K562 (cell line): Measurements from ENCODE around the gene SLC17A1. TPM values are rescaled to one million over a fixed set of nuclear protein-coding genes. Genes with fewer than 3 reads are reported as not detected.

Experiments used
- AFF1 ChIP-seq, 2 experiments: fragments of 450-650 bp; IDR thresholded peaks; 2 replicates each; pipeline ENCODE4 v1.6.1; 2018; ENCODE audit warnings: mild to moderate bottlenecking in 2 of 2, low read depth in 1 of 2; ENCODE audit not compliant: partially characterized antibody in 2 of 2
- BACH1 ChIP-seq: fragments of 200-800 bp; sonication (Bioruptor generic); IDR thresholded peaks from 2 replicates; pipeline ENCODE4 v1.6.1; 2016; ENCODE audit warnings: missing genetic modification characterization, missing compliant biosample characterization
- CREB1 ChIP-seq, 2 experiments: sonication (generic) in 1 of 2; formaldehyde crosslinking in 1 of 2; IDR thresholded peaks; 2 replicates each; pipeline versions ENCODE4 v1.6.1 to v1.8.0; 2012 to 2022; ENCODE audit warnings: inconsistent platforms in 1 of 2, mild to moderate bottlenecking in 1 of 2, missing genetic modification reagents in 1 of 2, moderate library complexity in 1 of 2
- CREM ChIP-seq: IDR thresholded peaks from 2 replicates; pipeline ENCODE4 v1.6.1; 2014; ENCODE audit warnings: antibody characterized with exemption, low read depth
- CTBP1 ChIP-seq: fragments of 450-650 bp; IDR thresholded peaks from 2 replicates; pipeline ENCODE4 v1.6.1; 2016; ENCODE audit warnings: borderline replicate concordance
- ELF1 ChIP-seq: fragments of 200-800 bp; sonication (Bioruptor generic); IDR thresholded peaks from 2 replicates; pipeline ENCODE4 v1.6.1; 2016; ENCODE audit warnings: missing genetic modification characterization, missing compliant biosample characterization
- EP300 ChIP-seq: IDR thresholded peaks from 2 replicates; pipeline ENCODE4 v1.6.1; 2012; ENCODE audit warnings: low read length, improper control_type of control experiment
- FOXA3 ChIP-seq, 2 experiments: fragments of 450-650 bp in 1 of 2; sonication (generic) in 1 of 2; formaldehyde crosslinking; IDR thresholded peaks in 1 of 2; conservative IDR thresholded peaks in 1 of 2; 2 replicates each; pipeline versions ENCODE4 v1.4.0 to v1.8.0; 2020 to 2022; ENCODE audit warnings: mild to moderate bottlenecking in 2 of 2, missing genetic modification reagents in 1 of 2
- FUS ChIP-seq: fragments of 200-400 bp; formaldehyde crosslinking; optimal IDR thresholded peaks from 2 replicates; pipeline ENCODE3; 2017; ENCODE audit warnings: low read depth, low read length
- GABPA ChIP-seq: fragments of 200-800 bp; sonication (Bioruptor generic); conservative IDR thresholded peaks from 2 replicates; pipeline ENCODE4 v1.6.1; 2016; ENCODE audit warnings: low read depth, missing genetic modification characterization, missing compliant biosample characterization
- GTF2A2 ChIP-seq: IDR thresholded peaks from 2 replicates; pipeline ENCODE4 v1.6.1; 2016; ENCODE audit warnings: mild to moderate bottlenecking, missing genetic modification characterization, missing compliant biosample characterization
- HDAC3 ChIP-seq: fragments of 450-650 bp; IDR thresholded peaks from 2 replicates; pipeline ENCODE4 v1.6.1; 2018; ENCODE audit warnings: borderline replicate concordance, mild to moderate bottlenecking, moderate library complexity; ENCODE audit not compliant: partially characterized antibody
- HES1 ChIP-seq: fragments of 450-650 bp; IDR thresholded peaks from 2 replicates; pipeline ENCODE4 v1.6.1; 2016; ENCODE audit warnings: low read depth, mild to moderate bottlenecking, moderate library complexity
- NCOA4 ChIP-seq: fragments of 450-650 bp; IDR thresholded peaks from 2 replicates; pipeline ENCODE4 v1.6.1; 2018; ENCODE audit warnings: mild to moderate bottlenecking; ENCODE audit not compliant: partially characterized antibody
- NEUROD1 ChIP-seq: fragments of 150-350 bp; IDR thresholded peaks from 2 replicates; pipeline ENCODE4 v1.6.1; 2014; ENCODE audit warnings: borderline replicate concordance, low read length, low read depth; ENCODE audit not compliant: partially characterized antibody
- NFATC3 ChIP-seq: fragments of 450-650 bp; IDR thresholded peaks from 2 replicates; pipeline ENCODE4 v1.6.1; 2017; ENCODE audit warnings: mild to moderate bottlenecking
- NFIC ChIP-seq: fragments of 450-650 bp; IDR thresholded peaks from 2 replicates; pipeline ENCODE4 v1.6.1; 2017; ENCODE audit warnings: mild to moderate bottlenecking, inconsistent platforms
- SLC30A9 ChIP-seq: fragments of 250-450 bp; sonication (Bioruptor Pico); IDR thresholded peaks from 2 replicates; pipeline ENCODE4 v1.8.0; 2022; ENCODE audit warnings: mild to moderate bottlenecking, moderate library complexity
- SMAD1 ChIP-seq: fragments of 150-350 bp; IDR thresholded peaks from 2 replicates; pipeline ENCODE4 v1.6.1; 2014; ENCODE audit warnings: low read length, low read depth; ENCODE audit not compliant: partially characterized antibody
- TAL1 ChIP-seq: fragments of 450-650 bp; IDR thresholded peaks from 2 replicates; pipeline ENCODE4 v1.6.1; 2016; ENCODE audit warnings: mild to moderate bottlenecking
- TBL1XR1 ChIP-seq, 2 experiments: IDR thresholded peaks; 2 replicates each; pipeline ENCODE4 v1.6.1; 2012; ENCODE audit warnings: improper control_type of control experiment in 2 of 2, low read length in 2 of 2, mild to moderate bottlenecking in 1 of 2
- TCF3 ChIP-seq: sonication (generic); formaldehyde crosslinking; IDR thresholded peaks from 2 replicates; pipeline ENCODE4 v1.4.0; 2020; ENCODE audit warnings: mild to moderate bottlenecking, missing genetic modification reagents
- ZFX ChIP-seq: sonication (generic); formaldehyde crosslinking; IDR thresholded peaks from 2 replicates; pipeline ENCODE4 v1.8.0; 2022; ENCODE audit warnings: mild to moderate bottlenecking, missing genetic modification reagents, moderate library complexity
- ZNF740 ChIP-seq, 3 experiments: fragments of 200-800 bp in 1 of 3; sonication (Bioruptor generic) in 1 of 3; sonication (generic) in 1 of 3; formaldehyde crosslinking in 1 of 3; IDR thresholded peaks; 2 replicates each; pipeline versions ENCODE4 v1.6.1 to v1.8.0; 2016 to 2022; ENCODE audit warnings: mild to moderate bottlenecking in 2 of 3, missing compliant biosample characterization in 2 of 3, missing genetic modification characterization in 2 of 3, missing genetic modification reagents in 1 of 3
- polyA plus RNA-seq, 8 experiments: library from polyadenylated mRNA; depleted of rRNA in 4 of 8; stranded (reverse) in 5 of 8; unstranded in 3 of 8; fragments of >200 nt; fragmentation: Nextera tagmentation in 2 of 8; fragmentation: Illumina TruSeq in 1 of 8; extraction: Ambion mirVana in 2 of 8; extraction: Trizol in 1 of 8; gene quantifications; 2 replicates each; pipeline versions ENCODE4 v1.2.1 to v1.2.3, GENCODE V29; 2011 to 2014; ENCODE audit warnings: inconsistent platforms in 1 of 8, missing spikeins in 1 of 8
- total RNA-seq, 7 experiments: library from RNA; depleted of rRNA in 6 of 7; stranded (reverse); fragments of >200 nt in 6 of 7; fragmentation: Illumina TruSeq in 2 of 7; extraction: Trizol in 2 of 7; gene quantifications; 2 replicates each; pipeline versions ENCODE4 v1.2.1 to v1.2.3, GENCODE V29; 2011 to 2021; ENCODE audit warnings: low replicate concordance in 1 of 7

SLC17A1 gene
- total and polyA plus RNA-seq, 9 of the 15 experiments (the other 6 are each of a cell fraction or from before 2014, with no cell fraction given): not detected

GRCh38 chr6:25866011-25866410 lies 34.2 kb upstream of the SLC17A1 start (continued):
- peak in 1 of 2 experiments; percentile 66; a peak in 2 of 4 replicates for TF ChIP-seq FOXA3 (CRISPR knock-in tag; conservative IDR thresholded peaks at IDR 0.05 in 1 of 2, IDR thresholded peaks at IDR 0.05 in 1 of 2)
- peak; percentile 74 for TF ChIP-seq CTBP1
- no peak for TF ChIP-seq AFF1 (IDR thresholded peaks at IDR 0.05; ENCODE audit: low read depth in 1 of 2, partially characterized antibody in 2 of 2)
- no peak for TF ChIP-seq FUS
- TF ChIP-seq CREM: peak; percentile 78
- 0 out of 2 replicates have a peak, but pooled peaks have one; percentile 46 for TF ChIP-seq TCF3 (CRISPR knock-in tag)
- TF ChIP-seq ZFX (CRISPR knock-in tag): no peak
- TF ChIP-seq EP300: peak; percentile 73
- TF ChIP-seq BACH1 (tag): peak; percentile 64; the same call in 1 of the 2 replicates
- 0 out of 2 replicates have a peak, but pooled peaks have one; percentile 25 for TF ChIP-seq CREB1 (IDR thresholded peaks at IDR 0.05)
- TF ChIP-seq CREB1 (CRISPR knock-in tag; IDR thresholded peaks at IDR 0.05): no peak
- TF ChIP-seq NCOA4: no peak
- peak; percentile 29 for TF ChIP-seq NEUROD1
- peak; percentile 74 for TF ChIP-seq HDAC3
- TF ChIP-seq SLC30A9 (CRISPR knock-in tag): no peak
- 0 out of 2 replicates have a peak, but pooled peaks have one; percentile 42 for TF ChIP-seq HES1
- TF ChIP-seq NFIC: peak; percentile 72
- peak; percentile 70 for TF ChIP-seq GABPA (tag)
- peak in 1 of 2 experiments; percentile 68; a peak in 2 of 4 replicates for TF ChIP-seq TBL1XR1 (IDR thresholded peaks at IDR 0.05; ENCODE audit: low read length in 2 of 2)
- no peak for TF ChIP-seq ZNF740 (CRISPR knock-in tag; IDR thresholded peaks at IDR 0.05)
- no peak for TF ChIP-seq ZNF740 (tag; IDR thresholded peaks at IDR 0.05)
- TF ChIP-seq SMAD1: peak; percentile 37
- TF ChIP-seq GTF2A2: no peak
- peak; percentile 46; the same call in 1 of the 2 replicates for TF ChIP-seq TAL1
- TF ChIP-seq ELF1 (tag): peak; percentile 45; the same call in 1 of the 2 replicates
- no peak for TF ChIP-seq NFATC3
